Activated CD4-positive, alpha-beta memory T cell treated with anti-CD3 and anti-CD28 coated beads, Interleukin-2, amount 10 ng/mL, durations not matched to agents 7 days and 5 days (primary cell): ENCODE measurements around the gene PHLDA3. TPM values are rescaled to one million over a fixed set of nuclear protein-coding genes. Genes with fewer than 3 reads are reported as not detected.
A peak's percentile ranks its signal among the peaks of the same experiment; 100 is the strongest.

Experiments
- CTCF ChIA-PET: fragments of 350-600 bp; sonication (Branson Sonifier 250); formaldehyde crosslinking; loops from one replicate; lab custom pipeline; 2021; ENCODE audit warnings: antibody characterized with exemption, inconsistent platforms; lab: Charles Lee
- POLR2A ChIA-PET: fragments of 350-600 bp; sonication (Branson Sonifier 250); formaldehyde crosslinking; loops from one replicate; lab custom pipeline; 2021; ENCODE audit warnings: antibody characterized with exemption; lab: Charles Lee
- DNase-seq: peaks from one replicate; pipeline ENCODE4 v3.0.0-alpha.2; 2020
- H3K27ac Mint-ChIP-seq: one replicate; pipeline ENCODE4 v1.8.0; 2021; ENCODE audit warnings: mild to moderate bottlenecking, mixed read lengths
- H3K27me3 Mint-ChIP-seq: one replicate; pipeline ENCODE4 v1.8.0; 2021; ENCODE audit warnings: mixed read lengths
- H3K36me3 Mint-ChIP-seq: one replicate; pipeline ENCODE4 v1.8.0; 2021; ENCODE audit warnings: low read depth, mixed read lengths
- H3K4me1 Mint-ChIP-seq: one replicate; pipeline ENCODE4 v1.8.0; 2021; ENCODE audit warnings: mixed read lengths
- H3K4me3 Mint-ChIP-seq: one replicate; pipeline ENCODE4 v1.8.0; 2021; ENCODE audit warnings: mild to moderate bottlenecking, mixed read lengths
- H3K9me3 Mint-ChIP-seq: one replicate; pipeline ENCODE4 v1.8.0; 2021; ENCODE audit warnings: mixed read lengths
- total RNA-seq, 2 experiments: library from RNA; stranded (reverse); gene quantifications; one replicate each; pipeline ENCODE4 v1.2.3, GENCODE V29; 2021

Gene PHLDA3
- total RNA-seq, result 10 to 100 TPM in 1 of 2 experiments, 1 to 10 TPM in 1; 9.0 to 11.4 TPM

DNA sequence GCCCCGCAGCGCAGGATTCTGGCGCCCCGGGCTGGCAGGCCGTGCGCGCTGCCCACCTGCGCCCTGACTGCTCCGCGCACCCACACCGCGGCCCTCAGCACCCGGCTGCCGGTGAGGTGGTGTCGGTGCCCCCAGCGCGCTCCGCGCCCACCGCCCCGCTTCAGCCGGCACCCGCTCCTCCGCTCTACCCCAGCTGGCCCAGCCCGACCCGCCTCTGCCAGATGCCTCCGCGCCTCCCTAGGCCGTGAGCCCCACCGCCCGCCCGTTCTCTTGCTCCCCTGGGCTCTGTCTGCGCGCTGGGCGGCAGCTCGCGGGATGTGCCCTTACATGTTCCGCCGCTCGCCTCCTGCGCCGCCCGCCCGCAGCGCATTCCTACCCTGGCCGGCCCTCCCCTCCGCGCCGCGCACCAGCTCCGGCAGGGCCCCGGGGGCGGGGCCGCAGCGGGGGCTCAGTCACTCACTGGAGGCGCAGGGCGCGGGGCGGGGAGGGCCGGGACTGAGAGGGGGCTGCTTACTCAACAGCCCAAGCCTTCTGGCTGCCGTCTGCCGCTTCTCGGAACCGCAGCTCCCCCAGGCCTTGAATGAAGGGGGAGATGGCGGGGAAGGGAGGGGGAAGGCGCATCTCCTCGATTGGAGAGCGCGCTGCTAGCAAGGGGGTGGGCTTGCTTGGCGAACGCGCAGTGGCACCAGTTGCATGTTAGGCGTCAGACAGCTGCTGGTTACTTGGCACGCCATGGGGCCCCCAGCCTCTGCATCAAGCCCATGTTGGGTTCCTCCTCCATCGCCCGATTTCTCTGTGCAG lies at the start of gene PHLDA3:
PHLDA3 (minus strand) TSS at position 345 of the 801 bp plus-strand sequence. CDS start 402 bp downstream, outside the sequence.
- ChIA-PET CTCF (interaction anchor here (1.5 to 4.7 kb wide), 5 partner anchors 9 to 44 kb away, joined by 4 to 44 read pairs (median 13); no protein-coding TSS in a partner anchor), POLR2A (interaction anchor here (0.7 to 2.5 kb wide), 6 partner anchors 10 to 43 kb away, joined by 3 to 18 read pairs (median 8); partner anchors contain the start of gene CSRP1)
- Mint-ChIP-seq H3K4me3 (peak within 1 kb of the TSS; percentile 77), H3K27me3 (peaks cover 38% of the 10 kb centered on the region), H3K27ac (peak within 1 kb of the TSS; percentile 45), H3K4me1 (peaks cover 21% of the 10 kb centered on the region), H3K9me3 (no peaks in the 10 kb centered on the region), H3K36me3 (peaks cover 10% of the 10 kb centered on the region)
- DNase-seq, result peak; percentile 69

- Mint-ChIP-seq H3K36me3 (peaks cover 9% of the 10 kb centered on the region), H3K4me3 (no peak overlapping the region), H3K27ac (no peak overlapping the region), H3K27me3 (no peaks in the 10 kb centered on the region), H3K9me3 (no peaks in the 10 kb centered on the region), H3K4me1 (peaks cover 9% of the 10 kb centered on the region)
- CTCF ChIA-PET, result interaction anchor here (0.6 to 11.2 kb wide), 5 partner anchors 16 to 294 kb away, joined by 3 to 350 read pairs (median 3); no protein-coding TSS in a partner anchor
- no peak for DNase-seq
- POLR2A ChIA-PET, result no interaction called here
Measured at GRCh38 chr1:201518071-201518470, 49.1 kb upstream of the PHLDA3 start.

- ChIA-PET CTCF (interaction anchor here (0.7 to 11.2 kb wide), 4 partner anchors 33 to 295 kb away, joined by 3 to 350 read pairs (median 72); no protein-coding TSS in a partner anchor), POLR2A (no interaction called here)
- no peak overlapping the region for H3K27ac Mint-ChIP-seq
- peaks cover 12% of the 10 kb centered on the region for H3K4me1 Mint-ChIP-seq
- H3K36me3 Mint-ChIP-seq, result peaks cover 8% of the 10 kb centered on the region
- no peaks in the 10 kb centered on the region for H3K27me3 Mint-ChIP-seq
- no peak for DNase-seq
- no peaks in the 10 kb centered on the region for H3K9me3 Mint-ChIP-seq
- no peak overlapping the region for H3K4me3 Mint-ChIP-seq
Measured at GRCh38 chr1:201517631-201518030, 48.6 kb upstream of the PHLDA3 start.

DNA sequence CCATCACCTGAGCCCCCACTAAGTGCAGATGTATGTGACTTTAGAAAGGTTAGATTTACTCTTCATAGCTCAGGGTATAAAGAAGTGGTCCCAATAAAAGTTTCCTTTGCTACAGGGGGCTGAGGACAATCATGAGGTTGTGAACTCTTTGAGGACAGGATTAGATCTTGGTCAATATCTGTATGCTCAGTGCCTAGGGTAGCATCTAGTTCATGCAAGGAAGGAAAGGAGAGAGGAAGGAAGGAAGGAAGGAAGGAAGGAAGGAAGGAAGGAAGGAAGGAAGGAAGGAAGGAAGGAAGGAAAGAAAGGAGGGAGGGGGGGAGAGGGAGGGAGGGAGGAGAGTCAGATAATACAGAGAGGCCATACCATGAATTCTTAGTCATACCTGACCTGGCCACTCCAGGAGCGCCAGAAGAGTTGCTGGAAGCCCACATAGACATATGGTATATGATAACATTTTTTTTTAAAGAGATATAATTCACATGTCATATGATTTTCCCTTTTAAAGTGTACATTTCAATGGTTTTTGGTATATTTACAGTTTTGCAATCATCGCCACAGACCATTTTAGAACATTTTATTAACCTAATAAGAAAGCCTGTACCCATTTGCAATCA lies 47.6 kb upstream of the PHLDA3 start:
- Mint-ChIP-seq H3K27ac (no peak overlapping the region), H3K27me3 (no peaks in the 10 kb centered on the region), H3K9me3 (no peaks in the 10 kb centered on the region), H3K4me1 (peaks cover 14% of the 10 kb centered on the region), H3K36me3 (no peaks in the 10 kb centered on the region), H3K4me3 (no peak overlapping the region)
- no peak for DNase-seq
- ChIA-PET POLR2A (interaction anchor here (1.4 to 1.7 kb wide), 2 partner anchors 10 to 35 kb away, joined by 6 to 9 read pairs; partner anchors contain the start of gene CSRP1), CTCF (interaction anchor here (1.2 to 11.2 kb wide), 6 partner anchors 9 to 81 kb away, joined by 3 to 350 read pairs (median 6); no protein-coding TSS in a partner anchor)

DNA sequence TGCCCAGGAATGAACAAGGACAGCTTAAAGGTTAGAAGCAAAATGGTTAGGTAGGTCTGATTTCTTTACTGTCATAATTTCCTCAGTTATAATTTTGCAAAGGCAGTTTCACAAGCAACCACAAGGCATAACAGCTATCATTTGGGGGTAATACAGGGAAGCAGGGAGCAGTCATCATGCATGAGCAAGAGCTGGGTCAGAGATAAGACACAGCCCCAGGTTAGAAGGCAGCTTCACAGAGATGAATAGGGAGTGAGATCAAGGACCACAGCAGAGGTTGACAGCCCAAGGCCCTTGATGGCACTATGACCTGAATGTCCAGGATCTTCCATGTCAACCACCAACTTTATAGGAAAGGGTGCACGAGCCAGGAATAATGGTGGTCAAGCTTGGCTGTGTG lies 46.9 kb upstream of the PHLDA3 start:
- no peaks in the 10 kb centered on the region for H3K9me3 Mint-ChIP-seq
- H3K4me3 Mint-ChIP-seq, result no peak overlapping the region
- H3K27me3 Mint-ChIP-seq, result no peaks in the 10 kb centered on the region
- ChIA-PET CTCF (interaction anchor here (1.2 to 11.2 kb wide), 7 partner anchors 9 to 80 kb away, joined by 3 to 350 read pairs (median 4); no protein-coding TSS in a partner anchor), POLR2A (interaction anchor here (1.4 to 1.7 kb wide), 2 partner anchors 9 to 34 kb away, joined by 6 to 9 read pairs; partner anchors contain the start of gene CSRP1)
- no peak overlapping the region for H3K27ac Mint-ChIP-seq
- no peak for DNase-seq
- H3K36me3 Mint-ChIP-seq, result no peaks in the 10 kb centered on the region
- peaks cover 16% of the 10 kb centered on the region for H3K4me1 Mint-ChIP-seq

GRCh38 chr1:201515062-201515750 lies 46.2 kb upstream of the PHLDA3 start:
- H3K4me3 Mint-ChIP-seq, result no peak overlapping the region
- no peak overlapping the region for H3K27ac Mint-ChIP-seq
- no peaks in the 10 kb centered on the region for H3K36me3 Mint-ChIP-seq
- no peaks in the 10 kb centered on the region for H3K27me3 Mint-ChIP-seq
- CTCF ChIA-PET, result interaction anchor here (1.5 to 11.2 kb wide), 5 partner anchors 16 to 80 kb away, joined by 3 to 350 read pairs (median 9); no protein-coding TSS in a partner anchor
- POLR2A ChIA-PET, result interaction anchor here (1.4 to 1.7 kb wide), 2 partner anchors 8 to 33 kb away, joined by 6 to 9 read pairs; partner anchors contain the start of gene CSRP1
- peaks cover 17% of the 10 kb centered on the region for H3K4me1 Mint-ChIP-seq
- no peak for DNase-seq
- no peaks in the 10 kb centered on the region for H3K9me3 Mint-ChIP-seq

DNA sequence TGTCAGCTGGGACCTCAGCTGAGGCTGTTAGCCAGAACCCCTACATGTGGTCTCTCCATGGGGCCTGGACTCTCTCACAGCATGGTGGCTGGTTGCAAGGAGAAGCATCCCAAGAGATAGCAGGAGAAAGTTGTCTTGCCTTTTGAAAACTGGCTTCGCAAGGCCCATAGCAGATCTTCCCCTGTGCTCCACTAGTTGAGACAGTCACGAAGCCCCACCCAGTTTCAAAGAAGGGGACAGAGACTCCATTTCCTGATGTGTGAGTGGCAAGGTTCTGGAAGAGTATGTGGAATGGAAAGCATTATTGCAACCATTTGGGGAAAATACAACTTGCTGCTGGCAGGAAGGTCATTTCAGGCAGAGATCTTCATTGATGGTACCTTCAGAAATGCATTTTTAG lies 45.5 kb upstream of the PHLDA3 start:
- Mint-ChIP-seq H3K4me1 (peaks cover 24% of the 10 kb centered on the region), H3K27ac (no peak overlapping the region), H3K9me3 (no peaks in the 10 kb centered on the region), H3K27me3 (no peaks in the 10 kb centered on the region), H3K4me3 (no peak overlapping the region), H3K36me3 (no peaks in the 10 kb centered on the region)
- POLR2A ChIA-PET, result interaction anchor here (5.9 kb wide), 1 partner anchor 33 kb away, joined by 48 read pairs; no protein-coding TSS in a partner anchor
- no peak for DNase-seq
- CTCF ChIA-PET, result interaction anchor here (1.6 to 11.2 kb wide), 7 partner anchors 9 to 79 kb away, joined by 4 to 350 read pairs (median 42); no protein-coding TSS in a partner anchor

GRCh38 chr1:201513498-201514243 lies 44.7 kb upstream of the PHLDA3 start:
- Mint-ChIP-seq H3K4me3 (no peak overlapping the region), H3K4me1 (peaks cover 32% of the 10 kb centered on the region), H3K36me3 (no peaks in the 10 kb centered on the region), H3K9me3 (no peaks in the 10 kb centered on the region), H3K27me3 (no peaks in the 10 kb centered on the region), H3K27ac (no peak overlapping the region)
- ChIA-PET CTCF (interaction anchor here (0.6 to 11.2 kb wide), 24 partner anchors 10 to 508 kb away, joined by 3 to 350 read pairs (median 6); partner anchors contain the start of genes NAV1 and PHLDA3), POLR2A (interaction anchor here (2.0 to 5.9 kb wide), 3 partner anchors 32 to 65 kb away, joined by 10 to 48 read pairs (median 12); partner anchors contain the start of gene PHLDA3)
- no peak for DNase-seq

DNA sequence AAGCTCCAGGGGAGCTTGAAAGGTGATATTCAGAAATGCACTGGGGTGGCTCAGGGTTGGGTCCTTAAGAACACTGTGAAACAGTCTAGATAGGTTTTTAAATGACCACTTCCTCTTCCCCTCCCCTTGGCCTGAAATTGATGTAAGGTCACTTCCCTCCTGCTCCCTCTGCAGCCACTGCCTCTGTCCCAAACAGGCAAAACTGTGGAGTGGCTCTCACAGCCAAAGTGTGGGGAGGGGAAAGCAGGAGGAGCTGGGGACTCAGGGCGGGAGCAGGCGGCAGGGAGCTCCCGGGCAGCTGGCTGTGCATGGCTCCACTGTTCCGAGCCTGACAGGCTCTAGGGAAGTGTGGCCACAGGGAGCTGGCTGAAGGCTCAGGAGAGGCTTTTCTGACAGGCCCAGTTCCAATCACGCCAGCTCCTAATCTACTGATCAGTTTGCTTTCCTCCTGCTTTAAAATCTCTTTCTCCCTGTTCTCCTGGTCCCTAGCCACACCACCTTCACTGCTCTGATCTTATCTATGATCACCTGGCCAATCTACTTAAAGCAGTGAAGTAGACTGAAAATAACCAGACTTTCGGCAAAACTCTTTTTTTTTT lies 43.1 kb upstream of the PHLDA3 start:
- Mint-ChIP-seq H3K4me3 (no peak overlapping the region), H3K36me3 (no peaks in the 10 kb centered on the region), H3K9me3 (no peaks in the 10 kb centered on the region), H3K27me3 (no peaks in the 10 kb centered on the region), H3K4me1 (peaks cover 42% of the 10 kb centered on the region), H3K27ac (no peak overlapping the region)
- ChIA-PET CTCF (interaction anchor here (0.6 to 11.2 kb wide), 25 partner anchors 9 to 1494 kb away, joined by 3 to 350 read pairs (median 6); partner anchors contain the start of genes NAV1 and PHLDA3), POLR2A (interaction anchor here (2.0 to 5.9 kb wide), 3 partner anchors 31 to 63 kb away, joined by 10 to 48 read pairs (median 12); partner anchors contain the start of gene PHLDA3)
- DNase-seq, result no peak

DNA sequence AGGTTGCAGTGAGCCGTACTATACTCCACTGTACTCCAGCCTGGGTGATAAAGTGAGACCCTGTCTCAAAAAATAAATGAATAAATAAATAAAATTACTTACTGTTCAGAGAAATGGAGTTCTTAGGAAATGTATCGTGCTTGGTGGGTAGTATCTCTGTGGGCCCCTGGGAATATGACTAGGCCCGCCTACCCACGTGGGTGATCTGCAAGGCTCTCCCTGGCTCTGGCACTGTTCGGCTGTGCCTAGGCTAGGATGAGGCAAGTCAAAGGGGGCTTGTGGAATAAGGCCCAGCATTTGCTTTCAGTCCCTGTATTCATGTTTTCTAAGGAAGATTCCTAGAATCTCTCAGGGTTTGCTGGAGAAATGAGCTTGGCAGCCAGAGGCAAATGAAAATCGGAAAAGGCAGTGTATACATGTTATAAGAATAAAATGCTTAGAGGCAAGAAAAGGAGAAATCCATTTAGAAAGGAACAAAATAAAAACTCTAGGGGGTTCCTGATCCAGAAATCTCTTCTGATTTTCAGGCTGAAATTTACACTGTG lies 42.5 kb upstream of the PHLDA3 start:
- POLR2A ChIA-PET, result interaction anchor here (2.0 to 5.9 kb wide), 3 partner anchors 30 to 62 kb away, joined by 10 to 48 read pairs (median 12); partner anchors contain the start of gene PHLDA3
- Mint-ChIP-seq H3K27me3 (no peaks in the 10 kb centered on the region), H3K27ac (no peak overlapping the region), H3K4me1 (peaks cover 41% of the 10 kb centered on the region), H3K36me3 (no peaks in the 10 kb centered on the region), H3K9me3 (no peaks in the 10 kb centered on the region), H3K4me3 (no peak overlapping the region)
- CTCF ChIA-PET, result interaction anchor here (0.6 to 11.2 kb wide), 11 partner anchors 9 to 1495 kb away, joined by 3 to 350 read pairs (median 18); no protein-coding TSS in a partner anchor
- DNase-seq, result no peak
